Esophagus squamous epithelium (tissue), 5 donors: ENCODE data around the gene THUMPD2. TPM values are rescaled to one million over a fixed set of nuclear protein-coding genes. Genes with fewer than 3 reads are reported as not detected.
"Not testable (repeated sequence)": the region's sequence is repeated elsewhere in the genome, so short reads cannot be mapped to it uniquely, and the experiment has no call there.

Experiments used
- DNase-seq: peaks from one replicate; lab custom pipeline; 2025; lab: John Stamatoyannopoulos, UW
- H3K27ac ChIP-seq, 4 donors: fragments of 200-600 bp; sonication (generic); one replicate each; pipeline ENCODE4 v1.5.1; 2016 to 2019; ENCODE audit warnings: mild to moderate bottlenecking in 1 of 4
- H3K27me3 ChIP-seq, 4 donors: fragments of 200-600 bp; sonication (generic); 1 replicate in 3 of 4; 2 replicates in 1 of 4; pipeline versions ENCODE4 v1.5.1 to v1.6.0; 2017 to 2021; ENCODE audit warnings: antibody characterized with exemption in 1 of 4
- H3K36me3 ChIP-seq, 3 donors: fragments of 200-600 bp; sonication (generic); one replicate each; pipeline ENCODE4 v1.5.1; 2016 to 2019
- H3K4me1 ChIP-seq, 3 donors: fragments of 200-600 bp; sonication (generic); one replicate each; pipeline ENCODE4 v1.5.1; 2017 to 2019
- H3K4me3 ChIP-seq, 4 donors: fragments of 200-600 bp; sonication (generic); 1 replicate in 3 of 4; 2 replicates in 1 of 4; pipeline ENCODE4 v1.5.1; 2016 to 2019; ENCODE audit warnings: mild to moderate bottlenecking in 2 of 4, moderate library complexity in 1 of 4
- H3K9me3 ChIP-seq, 3 donors: fragments of 200-600 bp; sonication (generic); one replicate each; pipeline ENCODE4 v1.5.1; 2016 to 2019
- POLR2A ChIP-seq, 4 donors: fragments of 450-650 bp; IDR thresholded peaks; one replicate each; pipeline ENCODE4 v1.6.1; 2017; ENCODE audit warnings: antibody characterized with exemption in 4 of 4, mild to moderate bottlenecking in 4 of 4, moderate library complexity in 3 of 4
- WGBS, 2 donors: methylation state at CpG; one replicate each; pipeline ENCODE4 v1.1.5; 2018; 5-methylcytosine and 5-hydroxymethylcytosine counted together
- intact Hi-C: fragments of 100-400 bp; cut with DNase I; formaldehyde crosslinking; loops from one replicate; pipeline ENCODE4 v1.15.0; 2022
- total RNA-seq, 4 donors: library from RNA; depleted of rRNA; stranded (reverse); fragments of >200 nt; gene quantifications; one replicate each; pipeline ENCODE4 v1.1.0, GENCODE V29; 2016
- TF ChIP-seq, protein P1 (sequence below), 6 experiments: fragments of 450-650 bp in 4 of 6; fragments of 200-600 bp in 2 of 6; sonication (generic) in 2 of 6; IDR thresholded peaks; one replicate each; pipeline ENCODE4 v1.5.1; 2016 to 2019; ENCODE audit warnings: antibody characterized with exemption in 6 of 6, mild to moderate bottlenecking in 4 of 6, moderate library complexity in 4 of 6
- donor health status: DM: yes; HTN: yes; CAD: no.

The THUMPD2 gene
- total RNA-seq, 4 donors from 2014 or later: 5.2 to 16.4 (median 12.2) TPM

DNA sequence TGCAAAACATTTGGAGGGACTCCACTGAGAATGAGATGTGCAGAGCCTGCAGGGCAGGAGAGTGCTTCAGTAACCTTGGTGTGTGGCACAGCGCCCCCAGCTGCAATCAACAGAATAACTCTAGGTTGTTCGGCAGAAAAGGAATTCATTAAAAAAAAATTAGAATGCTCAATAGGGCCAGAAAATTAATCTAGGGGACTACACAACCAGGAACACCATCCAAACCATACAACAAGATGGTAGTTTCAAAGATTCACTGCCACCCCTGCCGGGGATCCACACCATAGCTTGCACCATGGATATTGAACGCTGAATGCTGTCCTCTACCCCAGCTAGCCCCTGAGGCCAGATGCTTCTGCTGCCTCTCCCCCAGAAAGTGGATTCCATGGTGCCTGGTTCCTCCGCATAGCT is 50.1 kb downstream of the THUMPD2 start:
- H3K27ac ChIP-seq: no peak overlapping the region
- WGBS, 2 donors: 62 to 64% methylated on average over 5 of the region's 5 CpGs
- DNase-seq: no peak
- H3K27me3 ChIP-seq: no peaks in the 10 kb centered on the region
- intact Hi-C loops: no loop called here
- peaks cover 0 to 5% (median 0%) of the 10 kb centered on the region in 3 donors for H3K4me1 ChIP-seq
- no peaks in the 10 kb centered on the region for H3K9me3 ChIP-seq
- no peak overlapping the region for H3K4me3 ChIP-seq
- peaks cover 0 to 33% (median 0%) of the 10 kb centered on the region in 3 donors for H3K36me3 ChIP-seq
- no peak for TF ChIP-seq POLR2A (IDR thresholded peaks at IDR 0.05)
- TF ChIP-seq, protein P1, sequence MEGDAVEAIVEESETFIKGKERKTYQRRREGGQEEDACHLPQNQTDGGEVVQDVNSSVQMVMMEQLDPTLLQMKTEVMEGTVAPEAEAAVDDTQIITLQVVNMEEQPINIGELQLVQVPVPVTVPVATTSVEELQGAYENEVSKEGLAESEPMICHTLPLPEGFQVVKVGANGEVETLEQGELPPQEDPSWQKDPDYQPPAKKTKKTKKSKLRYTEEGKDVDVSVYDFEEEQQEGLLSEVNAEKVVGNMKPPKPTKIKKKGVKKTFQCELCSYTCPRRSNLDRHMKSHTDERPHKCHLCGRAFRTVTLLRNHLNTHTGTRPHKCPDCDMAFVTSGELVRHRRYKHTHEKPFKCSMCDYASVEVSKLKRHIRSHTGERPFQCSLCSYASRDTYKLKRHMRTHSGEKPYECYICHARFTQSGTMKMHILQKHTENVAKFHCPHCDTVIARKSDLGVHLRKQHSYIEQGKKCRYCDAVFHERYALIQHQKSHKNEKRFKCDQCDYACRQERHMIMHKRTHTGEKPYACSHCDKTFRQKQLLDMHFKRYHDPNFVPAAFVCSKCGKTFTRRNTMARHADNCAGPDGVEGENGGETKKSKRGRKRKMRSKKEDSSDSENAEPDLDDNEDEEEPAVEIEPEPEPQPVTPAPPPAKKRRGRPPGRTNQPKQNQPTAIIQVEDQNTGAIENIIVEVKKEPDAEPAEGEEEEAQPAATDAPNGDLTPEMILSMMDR (IDR thresholded peaks at IDR 0.05): peak in 5 of 6 experiments; percentile 36 to 65 (median 42)

DNA sequence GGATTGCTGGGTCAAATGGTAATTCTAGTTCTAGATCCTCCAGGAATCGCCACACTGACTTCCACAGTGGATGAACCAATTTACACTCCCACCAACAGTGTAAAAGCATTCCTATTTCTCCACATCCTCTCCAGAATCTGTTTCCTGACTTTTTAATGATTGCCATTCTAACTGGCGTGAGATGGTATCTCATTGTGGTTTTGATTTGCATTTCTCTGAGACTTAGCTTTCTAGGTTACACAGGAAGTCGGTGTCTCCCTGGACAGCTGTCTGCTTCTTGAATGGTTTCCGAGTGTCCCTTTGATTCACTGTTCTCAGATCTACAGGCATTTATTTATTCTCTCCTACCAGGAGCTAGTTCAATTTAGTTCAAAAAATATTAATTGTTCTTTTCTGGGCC is 51.0 kb downstream of the THUMPD2 start:
- intact Hi-C loops, H3K27ac ChIP-seq, H3K27me3 ChIP-seq, DNase-seq, H3K9me3 ChIP-seq, H3K4me1 ChIP-seq, H3K4me3 ChIP-seq: not testable (repeated sequence)
- WGBS, 2 donors: 73 to 78% methylated on average over 4 of the region's 4 CpGs
- peaks cover 0 to 25% (median 0%) of the 10 kb centered on the region in 3 donors for H3K36me3 ChIP-seq

GRCh38 chr2:39725401-39725800 is 53.7 kb downstream of the THUMPD2 start:
- no peak overlapping the region for H3K27ac ChIP-seq
- H3K4me3 ChIP-seq: no peak overlapping the region
- WGBS, 2 donors: 68 to 82% methylated on average over 5 of the region's 5 CpGs
- H3K27me3 ChIP-seq: peaks cover 0 to 10% (median 0%) of the 10 kb centered on the region in 4 donors
- H3K9me3 ChIP-seq: no peaks in the 10 kb centered on the region
- TF ChIP-seq, protein P1 (IDR thresholded peaks at IDR 0.05): no peak
- no peak for TF ChIP-seq POLR2A (IDR thresholded peaks at IDR 0.05)
- intact Hi-C loops: no loop called here
- no peak for DNase-seq
- peaks cover 0 to 5% (median 0%) of the 10 kb centered on the region in 3 donors for H3K4me1 ChIP-seq
- peaks cover 0 to 4% (median 0%) of the 10 kb centered on the region in 3 donors for H3K36me3 ChIP-seq

GRCh38 chr2:39724828-39725144 is 54.3 kb downstream of the THUMPD2 start:
- WGBS, 2 donors: 29 to 67% methylated on average over 4 of the region's 4 CpGs
- TF ChIP-seq, protein P1 (IDR thresholded peaks at IDR 0.05): no peak
- TF ChIP-seq POLR2A (IDR thresholded peaks at IDR 0.05): no peak
- H3K27ac ChIP-seq: no peak overlapping the region
- peaks cover 0 to 7% (median 0%) of the 10 kb centered on the region in 3 donors for H3K4me1 ChIP-seq
- no peak for DNase-seq
- no peak overlapping the region for H3K4me3 ChIP-seq
- no peaks in the 10 kb centered on the region for H3K36me3 ChIP-seq
- no peaks in the 10 kb centered on the region for H3K9me3 ChIP-seq
- intact Hi-C loops: no loop called here
- H3K27me3 ChIP-seq: peaks cover 0 to 10% (median 0%) of the 10 kb centered on the region in 4 donors

DNA sequence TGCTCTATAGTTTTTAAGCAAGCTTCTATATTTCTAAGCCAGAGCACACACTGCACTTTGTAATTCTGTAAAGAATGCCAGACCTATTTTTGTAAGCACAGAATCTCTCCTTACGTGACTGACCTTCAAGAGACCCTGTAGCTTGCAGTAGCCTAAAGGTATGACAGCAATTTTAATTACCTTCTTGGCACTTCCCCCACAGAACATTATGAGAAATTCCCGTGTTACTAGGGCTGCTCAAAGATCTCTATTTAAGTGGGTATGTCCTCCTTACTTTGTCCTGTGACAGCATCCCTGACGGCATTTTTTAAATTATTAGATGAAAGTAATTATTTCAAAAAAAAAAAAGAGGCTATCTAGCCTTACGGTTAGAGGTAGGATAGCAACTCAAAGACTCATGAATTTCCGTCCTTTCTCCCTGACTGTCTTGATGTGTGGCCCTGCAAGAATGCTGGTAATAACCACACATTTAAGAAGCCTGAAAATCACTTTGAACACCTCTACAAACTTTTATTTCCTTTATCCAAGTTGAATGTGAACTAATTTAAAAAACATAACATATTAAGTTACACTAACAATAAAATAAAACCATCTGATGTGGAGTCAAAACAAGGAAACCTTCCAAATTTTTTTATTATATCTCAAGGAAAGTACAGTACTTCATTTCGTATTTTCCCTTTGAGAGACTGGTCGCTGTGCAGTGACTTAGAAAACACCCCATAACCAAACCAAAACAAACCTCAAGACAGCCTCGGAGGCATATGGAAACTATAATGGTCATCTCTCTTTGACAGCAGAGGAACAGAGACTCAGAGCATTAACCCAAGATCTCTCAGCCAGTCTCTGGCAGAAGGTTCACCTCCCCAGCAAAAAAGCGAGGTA is 54.9 kb downstream of the THUMPD2 start:
- Histone ChIP-seq H3K27ac (no peak overlapping the region), H3K4me1 (peaks cover 0 to 13% (median 0%) of the 10 kb centered on the region in 3 donors), H3K9me3 (no peaks in the 10 kb centered on the region), H3K27me3 (peaks cover 0 to 10% (median 0%) of the 10 kb centered on the region in 4 donors), H3K36me3 (no peaks in the 10 kb centered on the region), H3K4me3 (no peak overlapping the region)
- DNase-seq: no peak
- intact Hi-C loops: no loop called here
- 57 to 68% methylated on average over 9 of the region's 9 CpGs for WGBS, 2 donors
- TF ChIP-seq POLR2A (IDR thresholded peaks at IDR 0.05): no peak
- TF ChIP-seq, protein P1 (IDR thresholded peaks at IDR 0.05): no peak
